ENCODE measurements around the gene PARS2. TPM values are rescaled to one million over a fixed set of nuclear protein-coding genes. Genes with fewer than 3 reads are reported as not detected.

Gene PARS2
- total RNA-seq, 1 experiment from 2014 or later, result 10.2 TPM

DNA sequence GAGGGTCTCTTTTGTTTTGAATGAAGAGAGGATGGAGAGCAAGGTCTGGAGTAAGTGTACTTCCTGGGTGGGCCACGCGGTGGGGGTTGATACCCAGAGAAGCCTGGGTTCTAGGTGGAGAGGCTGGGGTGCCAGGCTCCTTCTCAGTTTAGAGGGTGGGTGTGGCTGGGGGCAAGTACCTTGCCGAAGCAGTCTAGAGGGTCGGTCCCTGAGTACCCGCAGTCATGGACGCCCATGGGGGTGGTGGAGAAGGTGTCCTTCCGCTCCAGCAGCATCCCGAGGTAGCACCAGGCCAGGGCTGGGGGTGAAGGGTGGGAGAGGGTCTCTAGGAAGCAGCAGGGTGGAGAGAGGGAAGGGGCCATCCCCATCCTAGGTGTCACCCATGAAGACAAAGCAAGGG is 22.5 kb upstream of the PARS2 start:
- Histone ChIP-seq H2BK120ac (ENCODE audit: low read depth, low read length, poor library complexity, severe bottlenecking) (no peak overlapping the region), H3K14ac (ENCODE audit: insufficient read depth, low read length) (no peak overlapping the region; the same call in 1 of the 2 replicates), H3K56ac (ENCODE audit: insufficient read length, low read depth, low read length) (no peak overlapping the region), H3K27me3 (ENCODE audit: insufficient read depth, low read length) (peaks cover 3% of the 10 kb centered on the region; the same call in 1 of the 2 replicates), H4K5ac (ENCODE audit: insufficient read length, low read depth, low read length) (no peak overlapping the region), H3K4me2 (ENCODE audit: insufficient read depth, insufficient read length, low read length) (no peak overlapping the region), H3K79me2 (ENCODE audit: insufficient read depth, low read length) (no peaks in the 10 kb centered on the region), H2AK5ac (ENCODE audit: insufficient read length, low read length) (no peak overlapping the region), H3K9ac (ENCODE audit: extremely low read depth, insufficient read length, low read length) (no peak overlapping the region), H3K79me1 (ENCODE audit: insufficient read depth, low read depth, low read length, poor library complexity, severe bottlenecking) (no peaks in the 10 kb centered on the region), H4K91ac (ENCODE audit: insufficient read length, low read depth, low read length) (no peak overlapping the region), H3K27ac (ENCODE audit: insufficient read length, low read depth, low read length) (no peak overlapping the region), H4K20me1 (ENCODE audit: control insufficient read depth, insufficient read depth, insufficient read length) (no peaks in the 10 kb centered on the region), H3K23me2 (ENCODE audit: insufficient read length, low read depth, low read length, poor library complexity, severe bottlenecking) (no peaks in the 10 kb centered on the region), H2AFZ (ENCODE audit: low read length) (no peak overlapping the region), H2BK5ac (ENCODE audit: insufficient read length, low read length) (no peak overlapping the region), H3K4me1 (ENCODE audit: insufficient read depth, low read length) (no peaks in the 10 kb centered on the region; the same call in 1 of the 2 replicates), H2BK20ac (ENCODE audit: low read depth, low read length, poor library complexity, severe bottlenecking) (no peak overlapping the region), H3T11ph (ENCODE audit: low read length) (no peak overlapping the region), H3K18ac (ENCODE audit: insufficient read length, low read depth, low read length) (no peak overlapping the region), H3K23ac (ENCODE audit: insufficient read length, low read depth, low read length) (no peak overlapping the region), H4K8ac (replicated peaks; ENCODE audit: insufficient read length, low read depth, low read length) (no peak overlapping the region), H2BK15ac (ENCODE audit: low read depth, low read length) (no peak overlapping the region), H2BK12ac (ENCODE audit: insufficient read length, low read depth, low read length) (no peak overlapping the region), H3K9me3 (ENCODE audit: control insufficient read depth, low read depth, low read length) (no peaks in the 10 kb centered on the region), H3K4ac (ENCODE audit: low read depth, low read length) (no peak overlapping the region)
- DNase-seq, result no peak
- Mint-ChIP-seq H3K4me1 (peaks cover 24 to 26% of the 10 kb centered on the region in 2 experiments), H3K36me3 (ENCODE audit: insufficient read depth in 1 of 3, low read depth in 3 of 3) (no peaks in the 10 kb centered on the region), H3K27ac (peak overlapping the region in 1 of 3 experiments; percentile 82; a peak in 1 of 7 replicates), H3K27me3 (ENCODE audit: low read depth) (peaks cover 36% of the 10 kb centered on the region), H3K4me3 (no peak overlapping the region), H3K9me3 (no peaks in the 10 kb centered on the region)
- TF ChIP-seq, protein P1, sequence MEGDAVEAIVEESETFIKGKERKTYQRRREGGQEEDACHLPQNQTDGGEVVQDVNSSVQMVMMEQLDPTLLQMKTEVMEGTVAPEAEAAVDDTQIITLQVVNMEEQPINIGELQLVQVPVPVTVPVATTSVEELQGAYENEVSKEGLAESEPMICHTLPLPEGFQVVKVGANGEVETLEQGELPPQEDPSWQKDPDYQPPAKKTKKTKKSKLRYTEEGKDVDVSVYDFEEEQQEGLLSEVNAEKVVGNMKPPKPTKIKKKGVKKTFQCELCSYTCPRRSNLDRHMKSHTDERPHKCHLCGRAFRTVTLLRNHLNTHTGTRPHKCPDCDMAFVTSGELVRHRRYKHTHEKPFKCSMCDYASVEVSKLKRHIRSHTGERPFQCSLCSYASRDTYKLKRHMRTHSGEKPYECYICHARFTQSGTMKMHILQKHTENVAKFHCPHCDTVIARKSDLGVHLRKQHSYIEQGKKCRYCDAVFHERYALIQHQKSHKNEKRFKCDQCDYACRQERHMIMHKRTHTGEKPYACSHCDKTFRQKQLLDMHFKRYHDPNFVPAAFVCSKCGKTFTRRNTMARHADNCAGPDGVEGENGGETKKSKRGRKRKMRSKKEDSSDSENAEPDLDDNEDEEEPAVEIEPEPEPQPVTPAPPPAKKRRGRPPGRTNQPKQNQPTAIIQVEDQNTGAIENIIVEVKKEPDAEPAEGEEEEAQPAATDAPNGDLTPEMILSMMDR (conservative IDR thresholded peaks at IDR 0.05), result no peak
- WGBS (ENCODE audit: extremely low coverage, insufficient read length, low lambda C conversion rate), result no CpG with 5 or more reads among the region's 8 CpGs
